Measurements from ENCODE around the gene MCRIP2. TPM values are rescaled to one million over a fixed set of nuclear protein-coding genes. Genes with fewer than 3 reads are reported as not detected.

MCRIP2 gene
- total RNA-seq, 6 experiments from 2014 or later = 48.8 to 130 (median 76.7) TPM

DNA sequence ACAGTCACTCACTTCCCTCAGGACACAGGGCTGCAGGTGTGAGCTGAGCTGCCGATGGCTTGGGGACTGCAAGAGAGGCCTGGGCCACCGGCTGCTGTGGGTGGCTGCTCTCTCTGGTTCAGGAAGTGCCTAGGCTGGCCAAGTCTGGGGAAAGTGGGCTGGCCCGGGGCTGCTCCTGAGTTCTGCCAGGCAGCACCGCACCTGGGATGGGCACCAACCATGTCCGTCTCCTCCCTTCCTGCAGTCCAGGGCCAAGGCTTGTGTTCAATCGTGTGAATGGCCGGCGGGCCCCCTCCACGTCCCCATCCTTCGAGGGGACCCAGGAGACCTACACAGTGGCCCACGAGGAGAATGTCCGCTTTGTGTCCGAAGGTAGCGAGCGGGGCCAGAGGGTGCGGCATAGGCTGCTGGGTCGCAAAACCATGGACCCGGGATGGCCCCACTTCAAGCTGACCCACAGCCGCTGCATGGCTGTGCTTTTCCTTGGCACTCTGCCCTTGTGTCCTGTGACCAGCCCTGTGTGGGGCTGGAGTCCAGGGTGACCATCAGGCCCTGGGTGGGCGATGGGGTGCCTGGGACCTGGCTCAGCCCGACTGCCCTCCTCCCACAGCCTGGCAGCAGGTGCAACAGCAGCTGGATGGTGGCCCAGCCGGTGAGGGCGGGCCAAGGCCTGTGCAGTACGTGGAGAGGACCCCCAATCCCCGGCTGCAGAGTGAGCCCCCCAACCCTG lies 5.7 kb downstream of the MCRIP2 start:
- intact Hi-C loops (cut with DNase I) = no loop called here
- H3K36me3 ChIP-seq = no peaks in the 10 kb centered on the region
- H3K27me3 ChIP-seq = no peaks in the 10 kb centered on the region
- TF ChIP-seq POLR2A (IDR thresholded peaks at IDR 0.05) = peak; percentile 33
- TF ChIP-seq, protein P1, sequence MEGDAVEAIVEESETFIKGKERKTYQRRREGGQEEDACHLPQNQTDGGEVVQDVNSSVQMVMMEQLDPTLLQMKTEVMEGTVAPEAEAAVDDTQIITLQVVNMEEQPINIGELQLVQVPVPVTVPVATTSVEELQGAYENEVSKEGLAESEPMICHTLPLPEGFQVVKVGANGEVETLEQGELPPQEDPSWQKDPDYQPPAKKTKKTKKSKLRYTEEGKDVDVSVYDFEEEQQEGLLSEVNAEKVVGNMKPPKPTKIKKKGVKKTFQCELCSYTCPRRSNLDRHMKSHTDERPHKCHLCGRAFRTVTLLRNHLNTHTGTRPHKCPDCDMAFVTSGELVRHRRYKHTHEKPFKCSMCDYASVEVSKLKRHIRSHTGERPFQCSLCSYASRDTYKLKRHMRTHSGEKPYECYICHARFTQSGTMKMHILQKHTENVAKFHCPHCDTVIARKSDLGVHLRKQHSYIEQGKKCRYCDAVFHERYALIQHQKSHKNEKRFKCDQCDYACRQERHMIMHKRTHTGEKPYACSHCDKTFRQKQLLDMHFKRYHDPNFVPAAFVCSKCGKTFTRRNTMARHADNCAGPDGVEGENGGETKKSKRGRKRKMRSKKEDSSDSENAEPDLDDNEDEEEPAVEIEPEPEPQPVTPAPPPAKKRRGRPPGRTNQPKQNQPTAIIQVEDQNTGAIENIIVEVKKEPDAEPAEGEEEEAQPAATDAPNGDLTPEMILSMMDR (IDR thresholded peaks at IDR 0.05) = no peak
- peak overlapping the region in 2 of 3 donors; percentile 86 to 94 for H3K27ac ChIP-seq
- peak overlapping the region in 2 of 3 donors; percentile 72 to 88 for H3K4me3 ChIP-seq
- H3K4me1 ChIP-seq = peaks cover 0 to 50% (median 17%) of the 10 kb centered on the region in 4 donors
- DNase-seq = peak; percentile 67 to 88 (median 85)
- H3K9me3 ChIP-seq = no peaks in the 10 kb centered on the region
- ATAC-seq = peak; percentile 17 to 46 (median 36)
- 21% methylated on average over 8 of the region's 25 CpGs for WGBS (ENCODE audit: insufficient coverage, low coverage, low lambda C conversion rate, missing lambda C conversion rate)

DNA sequence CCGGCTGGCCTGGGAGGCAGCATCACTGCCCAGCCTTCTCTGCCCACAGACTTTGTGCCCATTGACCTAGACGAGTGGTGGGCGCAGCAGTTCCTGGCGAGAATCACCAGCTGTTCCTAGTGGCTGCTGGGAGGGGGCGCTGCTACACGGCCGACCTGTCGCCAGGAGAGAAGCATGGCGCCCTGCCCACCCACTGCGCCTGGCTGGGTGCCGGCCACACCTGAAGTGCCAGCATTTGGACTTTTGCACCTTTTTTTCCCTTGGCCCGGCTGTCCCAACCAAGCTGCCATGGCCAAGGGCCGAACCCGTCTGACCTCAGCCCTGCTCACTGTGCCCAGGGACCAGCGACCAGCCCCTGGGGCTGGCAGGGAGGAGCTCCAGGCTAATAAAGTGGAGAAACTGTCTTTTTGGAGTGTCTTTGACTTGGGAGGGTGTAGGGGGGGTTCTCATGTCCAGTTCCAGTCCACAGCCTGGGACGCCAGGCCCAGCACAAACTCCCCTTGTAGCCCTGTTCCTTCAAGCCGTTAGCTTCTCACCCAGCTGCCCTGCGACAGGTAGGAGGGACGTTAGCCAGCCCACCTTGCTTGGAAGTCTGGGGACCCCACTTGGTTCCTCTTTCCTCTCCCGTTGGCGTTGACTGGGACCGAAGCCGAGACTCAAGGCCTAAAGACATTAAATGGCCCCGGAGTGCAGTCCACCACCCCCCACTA lies 6.6 kb downstream of the MCRIP2 start:
- DNase-seq (peak; percentile 84 to 95 (median 95)), ATAC-seq (peak; percentile 49 to 65 (median 62))
- Histone ChIP-seq H3K27ac (peak overlapping the region; percentile 86 to 94 (median 89)), H3K4me1 (peaks cover 0 to 45% (median 17%) of the 10 kb centered on the region in 4 donors), H3K4me3 (peak overlapping the region; percentile 46 to 88 (median 72)), H3K9me3 (no peaks in the 10 kb centered on the region), H3K36me3 (no peaks in the 10 kb centered on the region), H3K27me3 (no peaks in the 10 kb centered on the region)
- intact Hi-C loops (cut with DNase I) = no loop called here
- TF ChIP-seq, protein P1 (IDR thresholded peaks at IDR 0.05) = peak; percentile 45 to 69 (median 62)
- TF ChIP-seq POLR2A (IDR thresholded peaks at IDR 0.05) = peak; percentile 32
- WGBS (ENCODE audit: insufficient coverage, low coverage, low lambda C conversion rate, missing lambda C conversion rate) = 14% methylated on average over 10 of the region's 24 CpGs

DNA sequence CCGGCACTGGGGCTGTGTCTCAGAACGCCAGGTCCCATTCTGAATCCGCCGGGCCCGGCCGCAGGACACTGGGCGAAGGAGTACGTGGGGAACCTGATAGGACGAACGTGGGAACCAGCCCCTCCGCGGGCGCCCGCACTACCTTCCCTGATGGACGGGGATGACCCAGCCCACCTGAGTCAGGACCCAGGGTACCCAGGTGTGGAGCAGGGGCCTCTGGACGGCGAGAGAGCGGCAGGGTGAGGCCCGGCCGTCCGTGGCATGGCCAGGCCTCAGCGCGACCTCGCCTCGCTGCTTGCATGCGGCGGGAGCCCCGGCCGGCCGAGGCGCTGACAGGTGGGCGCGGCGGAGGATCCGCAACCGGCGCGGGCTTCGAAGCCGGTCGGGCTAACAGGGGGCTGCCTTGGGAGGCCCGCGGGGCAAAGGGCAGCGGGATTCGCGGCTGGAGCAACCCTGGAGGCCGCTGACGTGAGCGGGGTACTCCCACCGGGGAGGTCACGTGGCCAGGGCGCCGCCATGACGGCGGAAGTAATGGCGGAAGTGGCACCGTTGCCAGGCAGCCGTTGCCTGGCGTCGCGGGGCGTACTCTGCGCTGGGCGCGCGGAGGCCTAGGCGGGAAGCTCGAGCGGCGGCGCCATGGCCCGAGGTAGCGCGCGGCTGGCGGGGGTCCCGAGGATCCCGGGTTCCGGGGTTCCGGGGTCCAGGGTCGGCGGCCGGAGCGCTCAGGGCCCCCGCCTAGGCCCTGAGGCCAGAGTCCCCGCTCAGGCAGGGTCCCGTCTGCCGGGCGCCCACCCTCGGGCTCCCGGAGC lies 7.4 kb downstream of the MCRIP2 start, which contains the start of gene WDR90:
WDR90 (plus strand) TSS at position 585 of the 809 bp plus-strand sequence; CDS start at position 637, 52 bp downstream.
- peak within 1 kb of the TSS; percentile 86 to 94 (median 89) for H3K27ac ChIP-seq
- peak; percentile 77 for TF ChIP-seq POLR2A (IDR thresholded peaks at IDR 0.05)
- TF ChIP-seq, protein P1 (IDR thresholded peaks at IDR 0.05) = no peak
- no peaks in the 10 kb centered on the region for H3K9me3 ChIP-seq
- H3K36me3 ChIP-seq = no peaks in the 10 kb centered on the region
- intact Hi-C loops (cut with DNase I) = no loop called here
- WGBS (ENCODE audit: insufficient coverage, low coverage, low lambda C conversion rate, missing lambda C conversion rate) = 0% methylated on average over 2 of the region's 91 CpGs
- peak within 1 kb of the TSS; percentile 46 to 88 (median 72) for H3K4me3 ChIP-seq
- DNase-seq (peak; percentile 95 to 97 (median 97)), ATAC-seq (peak; percentile 56 to 61 (median 58))
- peaks cover 0 to 38% (median 17%) of the 10 kb centered on the region in 4 donors for H3K4me1 ChIP-seq
- no peaks in the 10 kb centered on the region for H3K27me3 ChIP-seq

DNA sequence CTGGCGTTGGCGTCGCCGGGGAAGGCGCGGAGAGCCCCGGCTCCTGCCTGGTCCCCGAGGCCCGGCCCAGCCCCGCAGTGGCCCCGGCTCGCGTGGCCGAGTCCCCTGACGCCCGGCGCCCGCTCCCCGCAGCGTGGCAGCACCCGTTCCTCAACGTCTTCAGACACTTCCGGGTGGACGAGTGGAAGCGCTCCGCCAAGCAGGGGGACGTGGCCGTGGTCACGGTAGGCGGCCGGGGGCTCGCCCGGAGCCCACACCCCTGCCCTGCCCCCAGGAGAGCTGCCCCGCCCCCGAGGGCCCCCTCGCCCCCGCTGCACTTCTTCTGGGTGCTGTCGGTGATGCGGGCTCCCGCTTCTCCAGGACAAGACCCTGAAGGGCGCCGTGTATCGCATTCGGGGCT lies 8.0 kb downstream of the MCRIP2 start:
- 10% methylated on average over 2 of the region's 44 CpGs for WGBS (ENCODE audit: insufficient coverage, low coverage, low lambda C conversion rate, missing lambda C conversion rate)
- intact Hi-C loops (cut with DNase I) = no loop called here

More for the DNA sequence above, 8.0 kb downstream of the MCRIP2 start:
- no peak for ATAC-seq
- Histone ChIP-seq H3K27me3 (no peaks in the 10 kb centered on the region), H3K36me3 (no peaks in the 10 kb centered on the region), H3K4me1 (peaks cover 0 to 34% (median 16%) of the 10 kb centered on the region in 4 donors), H3K9me3 (no peaks in the 10 kb centered on the region), H3K4me3 (peak overlapping the region; percentile 46 to 88 (median 72)), H3K27ac (peak overlapping the region in 1 of 3 donors; percentile 94)
- TF ChIP-seq, protein P1 (IDR thresholded peaks at IDR 0.05) = no peak
- TF ChIP-seq POLR2A (IDR thresholded peaks at IDR 0.05) = no peak
- DNase-seq = no peak

All from right lobe of liver (tissue), 6 donors.